Glomerular visceral epithelial cell (primary cell): ENCODE results near the gene IL31RA.

Experiments used
- DNase-seq: peaks from one replicate; pipeline ENCODE4 v3.0.0-alpha.2; 2016; ENCODE audit errors: extremely low spot score

Gene IL31RA

DNA sequence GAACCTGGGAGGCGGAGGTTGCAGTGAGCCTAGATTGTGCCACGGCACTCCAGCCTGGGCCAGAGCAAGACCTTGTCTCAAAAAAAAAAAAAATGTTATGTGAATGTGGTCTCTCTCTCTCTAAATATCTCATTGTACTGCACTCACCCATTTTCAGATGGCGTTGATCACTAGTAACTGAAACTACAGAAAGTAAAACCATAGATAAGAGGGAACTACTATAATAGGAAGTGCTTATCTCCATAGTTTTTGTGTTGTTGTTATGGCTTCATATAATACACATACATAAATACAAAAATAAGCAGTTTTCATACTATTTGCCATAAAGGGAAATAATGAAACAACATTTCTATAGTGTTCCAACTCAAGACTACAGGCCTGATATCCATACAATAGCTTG lies 9.1 kb downstream of the IL31RA start:
- DNase-seq, result no peak

DNA sequence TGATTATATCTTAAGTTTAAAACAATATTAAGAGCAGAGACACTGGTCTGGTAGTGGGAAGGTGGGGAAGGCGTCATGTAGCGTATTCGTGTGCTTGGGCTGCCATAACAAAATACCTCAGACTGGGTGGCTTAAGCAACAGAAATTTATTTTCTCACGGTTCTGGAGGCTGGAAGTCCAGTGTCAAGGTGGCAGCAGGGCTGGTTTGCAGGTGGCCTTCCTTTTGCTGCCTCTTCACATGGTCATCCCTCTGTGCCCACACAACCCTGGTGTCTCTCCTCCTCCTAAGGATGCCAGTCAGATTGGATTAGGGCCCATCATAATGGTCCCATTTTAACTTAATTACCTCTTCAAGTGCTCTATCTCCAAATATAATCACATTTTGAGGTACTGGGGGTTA lies 9.6 kb downstream of the IL31RA start:
- no peak for DNase-seq

DNA sequence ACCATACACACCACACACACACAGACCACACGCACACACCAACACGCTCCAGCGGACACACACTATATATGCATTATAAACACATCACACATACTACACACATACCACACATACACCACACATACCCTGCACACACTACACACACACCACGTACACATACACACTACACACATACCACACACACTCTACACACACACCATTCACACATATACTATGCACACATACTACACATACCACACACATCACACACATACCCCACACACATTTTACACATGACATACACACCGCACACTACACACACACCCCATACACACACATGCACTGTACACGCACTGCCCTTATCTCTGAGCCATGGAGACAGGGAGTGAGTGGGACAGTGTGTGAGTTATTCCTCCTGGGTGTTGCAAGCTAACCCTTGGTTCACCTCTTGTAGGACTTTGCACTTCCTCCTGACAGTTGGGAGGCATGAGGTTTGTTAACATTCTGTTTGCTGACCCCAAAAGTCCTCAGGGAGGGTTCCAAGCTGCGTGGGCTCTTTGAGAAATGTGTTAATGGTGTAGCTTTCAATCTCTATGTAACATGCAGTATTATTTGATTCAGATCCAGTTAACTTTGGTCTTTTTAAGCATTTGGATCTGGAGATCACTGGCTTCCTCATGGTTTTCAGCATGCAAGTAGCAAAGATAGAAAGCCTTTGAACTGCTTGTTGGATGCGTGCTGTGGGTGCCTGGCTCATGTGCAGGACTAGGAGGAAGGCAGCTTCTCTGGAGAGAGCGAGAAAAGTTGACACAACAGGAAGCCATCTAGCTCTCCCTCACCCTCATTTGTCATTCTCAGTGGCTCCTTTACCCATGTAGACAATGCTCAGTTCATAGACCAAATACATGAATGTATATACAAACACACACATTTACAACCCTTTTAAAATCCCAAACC lies 13.7 kb downstream of the IL31RA start:
- no peak for DNase-seq

DNA sequence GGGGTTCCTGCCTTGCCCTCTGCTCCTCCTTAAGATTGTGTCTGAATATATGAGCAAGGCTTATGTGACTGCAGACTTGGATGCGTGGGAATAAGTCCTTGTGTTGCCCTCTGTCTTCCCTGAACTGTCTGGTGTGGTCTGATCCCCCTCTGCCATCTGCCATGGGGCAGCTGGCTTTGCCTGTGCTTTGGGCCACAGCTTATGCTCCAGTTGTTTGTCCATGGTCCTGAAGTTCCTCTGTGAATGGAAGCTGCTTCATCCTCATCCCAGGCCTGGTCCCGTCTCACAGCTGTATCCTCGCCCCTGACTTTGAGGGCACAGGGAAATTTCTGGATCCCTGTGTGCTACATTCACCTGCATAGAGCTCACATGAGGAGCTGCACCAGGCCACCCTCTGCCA lies 14.7 kb downstream of the IL31RA start:
- no peak for DNase-seq

DNA sequence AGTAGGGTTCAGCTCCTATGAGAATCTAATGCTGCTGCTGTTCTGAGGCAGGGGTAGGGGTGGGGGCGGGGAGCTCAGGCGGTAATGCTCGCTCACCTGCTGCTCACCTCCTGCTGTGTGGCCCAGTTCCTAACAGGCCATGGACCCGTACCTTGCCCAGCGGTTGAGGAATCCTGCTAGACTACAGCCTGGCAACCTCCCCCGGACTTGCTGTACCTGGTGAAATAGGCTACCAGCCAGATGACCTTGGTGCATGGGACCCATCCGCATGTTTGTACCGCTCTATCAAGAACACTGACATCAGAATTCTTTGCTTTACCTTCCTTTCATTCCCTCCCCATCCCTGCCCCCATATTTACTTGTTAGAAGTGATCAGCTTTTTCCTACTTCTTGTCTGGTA lies 15.3 kb downstream of the IL31RA start:
- no peak for DNase-seq

DNA sequence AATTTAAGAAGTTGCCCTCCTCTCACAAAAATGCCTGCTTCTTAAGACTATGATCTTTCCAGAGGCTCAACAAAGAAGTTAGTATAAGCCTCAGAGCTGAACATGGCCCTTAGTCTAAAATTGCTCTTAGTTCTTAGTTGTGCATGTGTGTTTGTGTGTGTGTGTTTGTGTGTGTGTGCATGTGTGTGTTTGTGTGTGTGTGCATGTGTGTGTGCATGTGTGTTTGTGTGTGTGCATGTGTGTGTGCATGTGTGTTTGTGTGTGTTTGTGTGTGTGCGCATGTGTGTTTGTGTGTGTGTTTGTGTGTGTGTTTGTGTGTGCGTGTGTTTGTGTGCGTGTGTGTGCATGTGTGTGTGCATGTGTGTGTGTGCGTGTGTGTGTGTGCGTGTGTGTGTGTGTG lies 15.8 kb downstream of the IL31RA start:
- no peak for DNase-seq

DNA sequence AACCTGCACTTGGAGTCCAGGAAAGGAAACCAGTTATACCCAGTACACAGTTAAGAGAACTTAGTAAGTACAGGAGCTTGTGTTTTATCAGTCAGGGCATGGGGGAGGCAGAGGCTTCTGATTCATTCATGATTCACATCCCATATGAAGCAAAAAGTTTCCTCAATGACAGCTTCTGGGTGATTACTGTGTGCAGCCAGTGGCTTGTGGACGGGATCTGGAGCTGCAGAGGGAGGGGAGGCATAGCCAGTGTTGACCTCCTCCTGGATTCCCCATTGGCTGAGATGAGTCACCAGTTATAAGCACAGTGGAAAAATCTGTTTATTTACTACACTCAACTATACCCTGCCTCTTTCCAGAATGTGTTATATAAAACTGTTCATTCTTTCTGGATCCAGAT lies 17.7 kb downstream of the IL31RA start:
- DNase-seq, result peak; percentile 94

DNA sequence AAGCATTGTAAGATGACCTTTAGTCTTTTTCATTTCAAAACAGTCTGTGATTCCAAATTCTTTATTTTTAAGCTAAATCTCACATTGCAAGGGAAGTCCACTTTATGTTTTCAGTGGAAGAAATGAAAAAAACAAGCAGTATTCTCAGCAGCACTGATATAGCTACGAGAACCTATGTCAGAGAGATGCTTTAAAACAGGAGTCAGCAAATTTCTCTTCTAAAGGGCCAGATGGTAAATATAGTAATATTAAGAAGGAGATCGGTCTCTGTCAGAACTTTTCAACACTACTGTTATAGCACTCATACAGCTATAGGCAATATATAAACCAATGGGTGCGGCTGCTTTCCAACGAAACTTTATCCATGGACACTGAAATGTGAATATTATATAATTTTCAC lies 18.7 kb downstream of the IL31RA start:
- DNase-seq, result no peak

DNA sequence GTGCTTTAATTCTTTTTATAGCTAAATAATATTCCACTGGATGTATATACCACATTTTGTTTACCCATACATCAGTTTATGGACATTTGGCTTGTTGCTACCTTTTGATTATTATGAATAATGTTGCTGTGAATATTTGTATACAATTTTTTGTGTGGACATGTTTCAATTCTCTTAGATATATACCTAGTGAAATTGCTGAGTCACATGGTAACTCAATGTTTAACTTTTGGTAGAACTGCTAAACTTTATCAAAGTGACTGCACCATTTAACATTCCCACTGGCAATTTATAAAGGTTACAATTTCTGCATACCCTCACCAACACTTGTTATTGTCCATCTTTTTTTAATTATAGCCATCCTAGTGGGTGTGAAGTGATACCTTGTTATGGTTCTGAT lies 22.1 kb downstream of the IL31RA start:
- no peak for DNase-seq

DNA sequence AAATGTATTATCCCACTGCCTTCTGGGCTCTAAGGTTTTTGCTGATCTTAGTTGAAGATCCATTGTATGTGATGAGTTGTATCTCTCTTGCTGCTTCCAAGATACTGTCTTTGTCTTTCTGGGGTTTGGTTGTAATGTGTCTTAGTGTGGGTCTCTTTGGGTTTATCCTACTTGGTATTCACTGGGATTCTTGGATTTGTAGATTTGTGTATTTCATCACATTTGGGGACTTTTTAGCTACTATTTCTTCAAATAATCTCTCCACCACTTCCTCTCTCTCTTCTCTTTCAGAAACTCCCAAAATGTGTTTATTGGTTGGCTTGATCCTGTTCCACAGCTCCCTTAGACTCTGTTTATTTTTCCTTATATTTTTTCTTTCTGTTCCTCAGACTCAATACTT lies 26.5 kb downstream of the IL31RA start:
- DNase-seq, result no peak

DNA sequence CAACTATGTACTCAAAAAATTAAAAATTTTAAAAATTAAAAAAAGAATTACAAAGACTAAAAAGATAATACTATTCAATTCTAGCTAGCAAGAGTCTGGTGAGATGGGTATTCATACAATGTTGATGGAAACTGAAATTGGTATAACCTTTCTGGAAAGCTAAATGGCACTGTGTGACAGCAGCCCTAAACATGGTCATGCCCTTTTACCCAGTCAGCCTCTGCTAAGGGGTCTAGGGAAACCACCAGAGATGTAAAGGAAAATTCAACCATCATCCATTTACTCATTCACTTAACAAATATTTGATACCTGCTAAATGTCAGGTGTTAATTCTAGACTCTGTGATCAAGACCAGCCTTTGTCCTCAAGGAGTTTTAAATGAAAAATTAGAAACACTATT lies 29.3 kb downstream of the IL31RA start:
- no peak for DNase-seq

DNA sequence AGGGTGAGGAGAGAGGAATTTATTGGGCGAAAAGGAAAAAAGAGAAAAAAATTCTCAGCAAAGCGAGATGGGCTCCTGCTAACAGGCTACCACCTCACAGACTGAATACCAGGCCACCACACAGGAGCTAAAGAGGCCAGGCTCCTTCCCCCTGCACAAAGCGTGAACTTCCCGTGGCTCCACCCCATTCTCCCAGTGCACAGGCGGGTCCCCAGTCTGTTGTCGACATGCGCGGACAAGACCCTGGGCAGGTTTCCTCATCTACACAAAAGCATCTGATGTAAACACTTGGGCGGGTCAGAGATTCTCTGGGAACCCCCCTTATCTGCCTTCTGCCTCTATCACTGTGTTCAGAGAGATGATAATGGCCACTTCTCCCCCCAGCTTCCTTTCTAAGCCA lies 34.2 kb downstream of the IL31RA start:
- DNase-seq, result no peak

DNA sequence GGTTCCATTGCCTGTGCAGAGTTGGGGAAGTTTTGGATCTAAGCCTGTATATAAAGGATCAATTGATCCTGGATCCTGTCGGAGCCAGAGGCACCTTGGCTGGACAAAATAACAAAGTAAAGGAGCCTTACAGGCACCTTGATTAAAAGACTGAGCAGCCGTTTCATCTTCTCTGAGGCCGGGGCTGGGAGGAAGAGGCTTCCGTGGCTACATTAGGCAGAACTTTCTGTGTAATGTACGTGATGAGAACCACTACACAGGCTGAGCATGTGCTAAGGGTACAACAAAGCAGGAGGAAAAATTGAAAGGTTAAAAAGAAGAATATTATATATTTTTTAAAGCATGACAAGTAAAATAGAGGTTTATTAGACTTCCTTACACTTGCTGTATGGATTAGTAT lies 37.0 kb downstream of the IL31RA start:
- DNase-seq, result no peak

DNA sequence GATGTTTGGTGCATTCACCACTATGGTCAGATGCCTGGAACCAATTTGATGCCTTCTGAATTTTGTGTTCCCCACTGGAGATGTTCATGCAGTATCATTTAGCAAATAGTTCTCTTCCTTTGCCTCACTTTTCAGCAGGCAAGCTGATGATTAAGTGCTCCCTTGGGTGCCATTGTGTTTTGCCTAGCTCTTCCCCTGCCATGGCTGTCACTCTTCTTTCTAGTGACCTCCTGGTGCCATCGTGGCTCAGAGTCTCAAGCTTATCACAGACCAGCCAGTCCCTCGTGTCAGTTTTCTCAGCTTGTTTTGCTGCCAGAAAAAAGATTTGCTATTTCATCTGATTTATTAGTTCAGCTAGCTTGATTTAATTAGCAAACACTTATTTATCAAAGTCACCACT lies 41.3 kb downstream of the IL31RA start:
- no peak for DNase-seq

DNA sequence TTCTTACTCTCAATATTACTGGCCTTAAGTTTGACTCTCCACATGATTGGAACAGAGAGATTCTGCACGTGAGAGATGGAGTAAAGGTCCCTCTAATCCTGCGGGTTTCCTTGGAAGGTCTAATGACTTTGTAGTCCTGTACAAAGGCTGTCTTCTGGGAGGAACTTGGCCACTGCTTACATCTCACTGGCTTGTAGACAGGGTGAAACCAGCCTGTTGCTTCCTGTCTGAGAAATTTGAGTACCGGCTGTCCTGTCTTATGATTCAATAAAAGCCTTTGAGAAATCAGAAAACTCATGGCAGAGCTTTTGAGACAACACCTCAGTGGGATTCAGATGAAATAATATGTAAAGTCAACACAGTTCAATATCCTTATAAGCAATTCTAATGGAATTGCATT lies 43.0 kb downstream of the IL31RA start:
- no peak for DNase-seq

DNA sequence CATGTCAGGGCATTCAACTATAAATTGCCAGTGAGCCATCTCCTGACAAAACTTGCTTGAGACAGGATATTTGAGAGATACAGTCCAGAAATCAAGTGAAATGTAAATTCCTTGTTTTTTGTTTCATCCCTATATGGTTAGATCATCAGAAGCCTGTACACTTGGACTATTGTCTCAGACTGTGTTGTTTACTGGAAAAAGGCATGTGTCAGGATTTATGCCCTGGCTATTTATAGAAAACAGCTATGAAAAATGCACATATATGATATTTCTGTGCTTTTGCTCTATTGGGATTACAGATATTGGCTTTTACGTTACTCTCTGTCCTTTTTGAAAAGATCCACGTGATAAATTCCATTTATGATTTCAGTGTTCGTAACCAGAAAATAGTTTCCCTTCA lies 44.2 kb downstream of the IL31RA start:
- no peak for DNase-seq

DNA sequence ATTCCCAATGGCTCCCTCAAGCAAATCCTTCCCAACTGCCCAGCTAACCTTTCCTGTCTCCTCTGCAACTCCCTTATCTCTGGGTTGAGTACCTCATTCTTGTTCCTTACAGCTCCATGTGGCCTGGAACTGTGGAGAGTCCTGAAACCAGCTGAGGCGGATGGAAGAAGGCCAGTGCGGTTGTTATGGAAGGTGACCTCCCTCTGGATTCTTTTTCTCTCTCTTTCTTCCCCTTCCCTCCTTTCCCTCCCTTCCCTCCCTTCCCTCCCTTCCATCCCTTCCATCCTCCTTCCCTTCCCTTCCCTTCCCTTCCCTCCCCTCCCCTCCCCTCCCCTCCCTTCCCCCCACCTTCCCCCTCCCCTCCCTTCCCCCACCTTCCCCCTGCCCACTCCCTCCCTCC lies 45.1 kb downstream of the IL31RA start:
- no peak for DNase-seq

DNA sequence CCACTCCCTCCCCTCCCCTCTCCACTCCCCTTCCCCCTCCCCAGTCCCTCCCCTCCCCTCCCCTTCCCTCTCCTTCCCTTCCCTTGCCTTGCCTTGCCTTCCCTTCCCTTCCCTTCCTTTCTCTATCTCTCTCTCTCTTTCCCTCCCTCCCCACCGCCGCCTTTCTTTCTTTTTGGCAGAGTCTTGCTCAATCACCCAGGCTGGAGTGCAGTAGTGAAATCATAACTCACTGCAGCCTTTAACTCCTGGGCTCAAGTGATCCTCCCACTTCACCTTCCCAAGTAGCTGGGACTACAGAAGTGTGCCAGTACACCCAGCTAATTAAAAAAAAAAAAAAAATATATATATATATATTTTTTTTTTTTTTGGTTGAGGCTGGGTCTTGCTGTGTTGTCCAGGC lies 45.5 kb downstream of the IL31RA start:
- no peak for DNase-seq

DNA sequence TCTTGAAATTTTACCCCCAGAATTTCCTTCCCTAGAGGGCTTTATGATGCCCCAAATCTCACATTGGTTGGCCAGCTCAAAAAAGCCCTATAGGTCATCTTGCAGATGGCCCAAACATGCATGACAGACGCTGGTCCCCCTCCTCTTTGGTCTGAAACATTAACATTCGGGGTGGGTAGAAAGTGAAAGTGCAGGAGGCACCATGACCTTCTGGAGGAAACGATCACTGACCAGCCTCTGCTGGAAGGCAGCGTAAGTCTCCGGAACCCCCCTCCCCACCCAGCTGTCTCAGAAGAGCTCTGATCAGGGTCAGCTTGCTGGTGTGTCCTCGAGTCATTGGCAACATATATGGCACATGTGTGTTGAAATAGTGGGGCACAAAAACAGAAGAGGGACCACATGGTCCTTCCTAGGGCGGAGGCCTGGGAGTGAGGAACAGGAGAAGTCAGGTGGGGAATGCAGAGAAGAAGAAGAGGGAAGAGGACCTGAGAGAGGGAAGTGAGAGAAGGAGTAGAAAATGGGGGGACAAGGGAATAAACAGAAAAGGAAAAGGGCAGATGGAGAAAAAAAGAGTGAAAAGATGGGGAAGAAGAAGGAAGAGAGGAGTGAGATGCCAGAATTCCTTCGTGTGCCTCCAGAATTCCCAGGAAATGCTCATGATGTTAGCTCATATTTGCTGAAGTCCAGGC lies 46.2 kb downstream of the IL31RA start:
- DNase-seq, result no peak

DNA sequence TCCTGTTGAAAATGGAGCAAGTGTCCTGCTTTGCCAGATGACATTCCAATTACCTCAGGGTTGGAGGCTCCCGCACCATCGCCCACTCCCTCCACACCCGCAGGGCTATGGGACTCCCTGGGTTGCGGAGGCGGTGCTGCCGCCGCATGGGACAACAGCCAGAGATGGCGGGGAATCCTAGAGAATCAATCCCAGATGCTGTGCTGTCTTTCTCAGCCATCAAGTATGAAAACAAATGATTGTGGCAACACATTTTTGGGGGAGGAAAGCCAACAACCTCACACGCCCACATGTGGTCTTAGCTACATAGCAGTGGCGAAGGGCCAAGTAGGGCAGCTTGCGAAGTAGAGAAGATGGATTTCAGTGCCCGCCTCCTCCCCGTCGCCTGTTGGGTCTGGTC lies 46.7 kb downstream of the IL31RA start:
- DNase-seq, result no peak

DNA sequence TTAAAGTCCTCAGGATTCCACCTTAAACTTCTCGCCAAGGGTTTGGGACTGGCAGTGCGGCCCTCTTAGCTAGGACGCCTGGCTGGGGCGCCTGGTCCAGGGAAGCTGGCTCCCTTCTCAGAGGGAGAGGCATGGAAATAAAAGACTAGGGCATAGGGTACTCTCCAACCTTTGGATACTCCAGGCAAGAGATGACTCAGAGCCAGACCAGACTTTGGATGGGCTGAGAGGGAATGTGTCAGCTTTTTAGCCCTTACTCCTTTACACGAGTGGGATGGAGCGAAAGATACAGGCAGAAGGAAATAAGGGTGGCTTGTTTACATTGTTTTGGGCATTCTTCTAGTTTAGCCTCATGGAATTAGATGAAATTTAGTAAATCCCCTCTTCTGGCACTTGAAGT lies 48.2 kb downstream of the IL31RA start:
- no peak for DNase-seq

DNA sequence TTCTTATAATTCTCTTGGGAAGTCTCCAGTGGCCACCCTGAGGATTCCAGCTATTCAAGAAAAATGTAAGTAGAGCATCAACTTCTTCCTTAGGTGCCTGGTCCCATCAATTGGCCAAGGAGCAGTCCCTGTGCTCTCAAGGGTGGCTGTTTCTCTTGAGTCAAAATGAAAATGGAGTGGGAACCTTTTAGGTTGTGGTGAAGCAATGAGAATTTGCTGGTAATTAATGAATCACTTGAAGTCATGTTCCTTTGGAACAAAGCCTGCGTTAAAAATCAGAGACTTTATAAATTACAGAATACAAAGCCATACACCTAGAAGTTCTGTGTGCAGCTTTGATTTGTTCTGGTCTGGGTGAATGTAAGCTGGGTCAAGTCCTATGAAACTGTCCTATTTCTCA lies 48.9 kb downstream of the IL31RA start:
- DNase-seq, result no peak

DNA sequence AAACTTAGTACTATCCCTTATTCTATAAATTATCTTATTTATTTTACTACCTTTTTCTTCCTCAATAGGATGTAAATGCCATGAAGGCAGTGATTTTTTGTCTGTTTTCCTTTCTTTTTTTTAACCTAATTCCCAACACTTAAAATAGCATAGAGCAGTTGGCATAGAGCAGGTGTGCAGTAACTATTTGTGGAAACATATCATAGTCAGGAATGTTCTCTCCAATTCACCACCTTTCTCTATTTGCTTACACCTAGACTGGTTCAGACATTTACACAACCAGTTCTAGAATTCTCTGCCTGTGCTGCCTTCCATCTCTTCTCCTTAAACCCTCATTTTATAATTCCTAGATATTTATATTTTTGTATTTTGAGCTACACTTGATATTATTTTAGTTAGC lies 49.6 kb downstream of the IL31RA start:
- no peak for DNase-seq
